GM20431 (cell line): ENCODE results near the gene TSPAN17.
"Not testable (repeated sequence)": the region's sequence is repeated elsewhere in the genome, so short reads cannot be mapped to it uniquely, and the experiment has no call there.

Experiments
- in situ Hi-C: fragments of 300-500 bp; cut with MseI, MboI; formaldehyde crosslinking; loops from one replicate; pipeline ENCODE4 v1.15.0; 2020; ENCODE audit warnings: low sequenced_read_pairs; ENCODE audit not compliant: unreplicated experiment

Gene TSPAN17

GRCh38 chr5:176695073-176695472 lies 47.8 kb downstream of the TSPAN17 start:
- in situ Hi-C loops: no loop called here

GRCh38 chr5:176697267-176697933 lies 50.1 kb downstream of the TSPAN17 start:
- in situ Hi-C loops: no loop called here

- in situ Hi-C loops: no loop called here
Observed at GRCh38 chr5:176697934-176698538, 50.8 kb downstream of the TSPAN17 start.

GRCh38 chr5:176699446-176699845 lies 52.2 kb downstream of the TSPAN17 start:
- in situ Hi-C loops: not testable (repeated sequence)

GRCh38 chr5:176700239-176700847 lies 53.1 kb downstream of the TSPAN17 start:
- in situ Hi-C loops: no loop called here

- in situ Hi-C loops: no loop called here
Observed at GRCh38 chr5:176702671-176703641, 55.7 kb downstream of the TSPAN17 start.

- in situ Hi-C loops: no loop called here
Observed at GRCh38 chr5:176703857-176704256, 56.6 kb downstream of the TSPAN17 start.

GRCh38 chr5:176704355-176704754 lies 57.1 kb downstream of the TSPAN17 start:
- in situ Hi-C loops: no loop called here

- in situ Hi-C loops: no loop called here
Observed at GRCh38 chr5:176704817-176705216, 57.5 kb downstream of the TSPAN17 start.
